Heart left ventricle (tissue), 16 donors: ENCODE measurements around the gene UGDH. TPM values are rescaled to one million over a fixed set of nuclear protein-coding genes. Genes with fewer than 3 reads are reported as not detected.
"Not testable (repeated sequence)": the region's sequence is repeated elsewhere in the genome, so short reads cannot be mapped to it uniquely, and the experiment has no call there.

Experiments used
- ATAC-seq, 4 donors: fragments of 200-7000 bp; cut with Tn5 transposase; one replicate each; pipeline ENCODE4 v1.9.1; 2020 to 2022; ENCODE audit warnings: moderate library complexity in 4 of 4, mild to moderate bottlenecking in 3 of 4, moderate number of reproducible peaks in 1 of 4
- DNase-seq, 5 donors: peaks; one replicate each; pipeline ENCODE4 v3.0.0-alpha.2; 2020
- H3K27ac ChIP-seq, 12 donors: fragments of 200-600 bp; sonication (generic) in 4 of 12; one replicate each; pipeline versions ENCODE4 v1.5.0 to v1.8.0; 2016 to 2022; ENCODE audit warnings: mild to moderate bottlenecking in 2 of 12
- H3K27me3 ChIP-seq, 9 donors: fragments of 200-600 bp; sonication (generic) in 2 of 9; one replicate each; pipeline versions ENCODE4 v1.5.1 to v1.8.0; 2016 to 2022; ENCODE audit warnings: mild to moderate bottlenecking in 3 of 9
- H3K36me3 ChIP-seq, 9 donors: fragments of 200-600 bp; sonication (generic) in 2 of 9; one replicate each; pipeline versions ENCODE4 v1.5.0 to v1.8.0; 2018 to 2022; ENCODE audit warnings: mild to moderate bottlenecking in 2 of 9
- H3K4me1 ChIP-seq, 12 donors: fragments of 200-600 bp; sonication (generic) in 4 of 12; one replicate each; pipeline versions ENCODE4 v1.5.0 to v1.8.0; 2016 to 2022; ENCODE audit warnings: mild to moderate bottlenecking in 3 of 12
- H3K4me3 ChIP-seq, 12 donors: fragments of 200-600 bp; sonication (generic) in 4 of 12; one replicate each; pipeline versions ENCODE4 v1.5.0 to v1.8.0; 2017 to 2022; ENCODE audit warnings: mild to moderate bottlenecking in 9 of 12, moderate library complexity in 4 of 12
- H3K9me3 ChIP-seq, 12 donors: fragments of 200-600 bp; sonication (generic) in 4 of 12; one replicate each; pipeline versions ENCODE4 v1.5.0 to v1.8.0; 2016 to 2022; ENCODE audit warnings: mild to moderate bottlenecking in 1 of 12
- POLR2A ChIP-seq, 2 donors: fragments of 450-650 bp; IDR thresholded peaks; one replicate each; pipeline ENCODE4 v1.6.1; 2017; ENCODE audit warnings: antibody characterized with exemption in 2 of 2, mild to moderate bottlenecking in 2 of 2, moderate library complexity in 2 of 2
- WGBS, 4 donors: extraction: QIAGEN DNeasy Blood & Tissue Kit in 2 of 4; methylation state at CpG; one replicate each; pipeline versions ENCODE4 v1.1.5 to v1.1.7; 2013 to 2018; 5-methylcytosine and 5-hydroxymethylcytosine counted together
- intact Hi-C, 10 donors: fragments of 100-400 bp; cut with DNase I; formaldehyde crosslinking; loops; one replicate each; pipeline versions ENCODE4 v1.11.1 to v1.14.2; 2022
- polyA plus RNA-seq, 2 donors: library from polyadenylated mRNA; stranded (reverse); fragments of 200-250 nt; gene quantifications; one replicate each; pipeline ENCODE4 v1.2.3, GENCODE V29; 2013
- total RNA-seq, 9 donors: library from RNA; depleted of rRNA in 2 of 9; stranded (reverse); fragments of >200 nt in 2 of 9; fragmentation: NEBNext Ultra II Directional in 3 of 9; extraction: Animal tissue kit (Norgen Biotek cat#: 25700) in 3 of 9; gene quantifications; one replicate each; pipeline versions ENCODE4 v1.1.0 to v1.2.4, GENCODE V29; 2016 to 2023
- TF ChIP-seq, protein P1 (sequence below), 12 donors: fragments of 200-600 bp; sonication (generic) in 4 of 12; IDR thresholded peaks; one replicate each; pipeline versions ENCODE4 v1.5.0 to v1.8.0; 2018 to 2022; ENCODE audit warnings: antibody characterized with exemption in 12 of 12, mild to moderate bottlenecking in 5 of 12
- donor health status: ischemic (EF 13 %, LVEDD 7.1; RV severe dilation, severe dysfunction).
- donor health status: healthy with polysubstance abuse.
- donor health status: DM: no; HTN: yes; CAD: no.
- donor health status: DM: no; HTN: no; CAD: no.
- donor health status: ischemic (EF 25% LVEDD 6.9; RV normal size, moderate dysfunction).
- donor health status: ischemic (EF 25% LVEDD 5.7; RV mildly dilated, moderate dysfunction).
- donor health status: healthy.
- donor health status: DM: yes; HTN: yes; CAD: no.
- donor health status: ischemic (EF 35%, LVEDD 5.7; RV mildly dilated, moderate dysfunction).
- donor health status: nonischemic (EF 11% LVEDD 7.7; RV severe dilation, severe dysfunction).
- donor health status: DM: yes; HTN: yes; CAD: no.
- donor health status: PGD.
- donor health status: ischemic (EF 29% LVEDD 5.4; RV normal size, mild dysfunction).
- donor health status: nonischemic (EF 23%, LVEDD 6.1; RV moderate dilation, normal function).

Gene UGDH
- total and polyA plus RNA-seq, 11 donors: 2.3 to 28.6 (median 16.5) TPM

DNA sequence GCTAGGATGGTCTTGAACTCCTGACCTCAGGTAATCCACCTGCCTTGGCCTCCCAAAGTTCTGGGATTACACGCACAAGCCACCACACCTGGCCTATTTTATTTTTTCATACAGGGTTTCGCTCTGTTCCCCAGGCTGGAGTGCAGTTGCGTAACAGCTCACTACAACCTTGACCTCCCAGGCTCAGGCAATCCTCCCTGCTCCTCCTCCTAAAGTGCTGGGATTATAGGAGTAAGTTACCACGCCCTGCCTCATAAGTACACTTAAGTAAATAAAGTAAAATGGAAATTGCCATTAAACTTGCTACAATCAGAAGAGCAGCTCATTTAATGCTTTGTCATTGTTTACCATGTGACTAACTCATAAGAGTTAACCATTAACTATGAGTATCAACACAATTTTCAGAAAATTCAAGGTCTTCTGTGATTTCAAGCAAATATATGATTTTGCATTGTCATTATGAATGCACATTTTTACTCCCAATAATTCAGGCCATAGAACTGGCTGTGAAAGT is 12.3 kb downstream of the UGDH start:
- no peaks in the 10 kb centered on the region for H3K27me3 ChIP-seq
- H3K4me1 ChIP-seq: peaks cover 0 to 3% (median 0%) of the 10 kb centered on the region in 12 donors
- no peak for DNase-seq
- WGBS, 4 donors: 85 to 98% (median 91%) methylated on average over 4 of the region's 4 CpGs
- intact Hi-C loops: no loop called here
- no peak for ATAC-seq
- H3K9me3 ChIP-seq: no peaks in the 10 kb centered on the region
- no peak overlapping the region for H3K27ac ChIP-seq
- H3K36me3 ChIP-seq: peaks cover 0 to 89% (median 67%) of the 10 kb centered on the region in 9 donors
- H3K4me3 ChIP-seq: no peak overlapping the region
- TF ChIP-seq, protein P1, sequence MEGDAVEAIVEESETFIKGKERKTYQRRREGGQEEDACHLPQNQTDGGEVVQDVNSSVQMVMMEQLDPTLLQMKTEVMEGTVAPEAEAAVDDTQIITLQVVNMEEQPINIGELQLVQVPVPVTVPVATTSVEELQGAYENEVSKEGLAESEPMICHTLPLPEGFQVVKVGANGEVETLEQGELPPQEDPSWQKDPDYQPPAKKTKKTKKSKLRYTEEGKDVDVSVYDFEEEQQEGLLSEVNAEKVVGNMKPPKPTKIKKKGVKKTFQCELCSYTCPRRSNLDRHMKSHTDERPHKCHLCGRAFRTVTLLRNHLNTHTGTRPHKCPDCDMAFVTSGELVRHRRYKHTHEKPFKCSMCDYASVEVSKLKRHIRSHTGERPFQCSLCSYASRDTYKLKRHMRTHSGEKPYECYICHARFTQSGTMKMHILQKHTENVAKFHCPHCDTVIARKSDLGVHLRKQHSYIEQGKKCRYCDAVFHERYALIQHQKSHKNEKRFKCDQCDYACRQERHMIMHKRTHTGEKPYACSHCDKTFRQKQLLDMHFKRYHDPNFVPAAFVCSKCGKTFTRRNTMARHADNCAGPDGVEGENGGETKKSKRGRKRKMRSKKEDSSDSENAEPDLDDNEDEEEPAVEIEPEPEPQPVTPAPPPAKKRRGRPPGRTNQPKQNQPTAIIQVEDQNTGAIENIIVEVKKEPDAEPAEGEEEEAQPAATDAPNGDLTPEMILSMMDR (IDR thresholded peaks at IDR 0.05): no peak
- TF ChIP-seq POLR2A (IDR thresholded peaks at IDR 0.05): no peak

DNA sequence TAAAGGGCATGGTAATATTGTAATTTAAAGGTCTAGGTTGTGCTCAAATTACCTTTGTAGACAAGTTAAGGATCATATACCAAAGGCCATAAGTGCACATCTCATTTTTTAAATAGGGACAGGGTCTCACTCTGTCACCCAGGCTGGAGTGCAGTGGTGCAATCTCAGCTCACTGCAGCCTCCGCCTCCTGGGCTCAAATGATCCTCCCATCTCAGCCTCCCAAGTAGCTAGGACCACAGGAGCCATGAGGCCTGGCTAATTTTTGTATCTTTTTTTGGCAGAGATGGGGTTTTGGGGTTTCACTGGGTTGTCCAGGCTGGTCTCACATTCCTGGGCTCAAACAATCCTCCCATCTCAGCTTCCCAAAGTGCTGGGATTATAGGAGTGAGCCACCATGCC is 13.0 kb downstream of the UGDH start:
- ATAC-seq, H3K27ac ChIP-seq, H3K9me3 ChIP-seq, H3K4me1 ChIP-seq, H3K4me3 ChIP-seq, H3K27me3 ChIP-seq, intact Hi-C loops, DNase-seq: not testable (repeated sequence)
- peaks cover 0 to 89% (median 67%) of the 10 kb centered on the region in 9 donors for H3K36me3 ChIP-seq
- WGBS, 4 donors: 93 to 100% (median 98%) methylated on average over 1 of the region's 1 CpG

DNA sequence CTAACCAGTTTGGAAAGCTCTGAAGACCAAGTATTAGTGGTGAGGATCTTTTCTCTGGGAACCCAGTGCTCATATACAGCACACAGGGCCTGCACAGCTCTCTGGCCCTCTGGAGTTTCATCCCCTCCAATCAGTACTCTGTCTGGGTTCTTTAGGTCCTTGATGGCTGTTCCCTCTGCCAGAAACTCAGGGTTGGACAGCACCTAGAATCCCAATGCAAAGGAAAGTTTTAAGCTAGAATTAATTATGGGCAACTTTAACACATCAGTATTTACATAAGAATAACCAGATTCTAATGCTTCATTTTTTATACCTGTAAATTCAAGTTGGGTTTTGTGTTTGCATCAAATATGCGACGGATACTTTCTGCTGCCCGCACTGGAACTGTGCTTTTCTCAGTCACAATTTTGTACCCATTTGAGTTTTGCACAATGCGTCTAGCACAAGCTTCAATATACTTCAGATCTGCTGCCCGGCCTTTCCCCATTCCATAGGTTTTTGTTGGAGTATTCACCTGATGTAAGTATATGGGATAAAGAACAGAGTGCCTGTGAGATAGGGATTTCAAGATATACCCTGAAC is 16.8 kb downstream of the UGDH start:
- H3K4me1 ChIP-seq: peaks cover 0 to 3% (median 0%) of the 10 kb centered on the region in 12 donors
- H3K9me3 ChIP-seq: no peaks in the 10 kb centered on the region
- no peak for DNase-seq
- TF ChIP-seq, protein P1 (IDR thresholded peaks at IDR 0.05): no peak
- TF ChIP-seq POLR2A (IDR thresholded peaks at IDR 0.05): no peak
- intact Hi-C loops: no loop called here
- H3K4me3 ChIP-seq: no peak overlapping the region
- no peak overlapping the region for H3K27ac ChIP-seq
- ATAC-seq: no peak
- 93 to 96% (median 95%) methylated on average over 5 of the region's 5 CpGs for whole genome bisulfite sequencing, 4 donors
- H3K36me3 ChIP-seq: peaks cover 0 to 94% (median 87%) of the 10 kb centered on the region in 9 donors
- no peaks in the 10 kb centered on the region for H3K27me3 ChIP-seq

DNA sequence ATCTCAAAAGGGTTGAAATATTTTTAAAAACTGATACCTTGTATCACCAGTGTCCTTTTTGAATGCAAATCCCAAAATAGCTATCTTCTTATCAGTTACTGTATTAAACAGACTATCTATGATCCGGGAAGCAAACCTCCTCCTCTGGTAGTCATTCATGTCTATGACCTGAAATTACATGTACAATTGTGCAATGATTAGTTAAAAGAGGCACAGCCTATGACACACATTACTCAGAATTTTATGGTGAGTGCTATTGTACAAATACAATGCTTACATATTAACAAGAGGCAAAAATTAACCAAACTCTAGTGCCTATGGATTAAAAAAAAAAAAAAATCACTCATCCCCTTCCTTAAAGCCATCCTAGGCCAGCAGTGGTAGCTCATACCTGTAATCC is 21.7 kb downstream of the UGDH start:
- Histone ChIP-seq H3K27me3 (no peaks in the 10 kb centered on the region), H3K4me1 (peaks cover 0 to 3% (median 0%) of the 10 kb centered on the region in 12 donors), H3K27ac (no peak overlapping the region), H3K4me3 (no peak overlapping the region), H3K9me3 (no peaks in the 10 kb centered on the region), H3K36me3 (peaks cover 0 to 100% (median 97%) of the 10 kb centered on the region in 9 donors)
- no peak for DNase-seq
- 44 to 58% (median 52%) methylated on average over 1 of the region's 1 CpG for WGBS, 4 donors
- intact Hi-C loops: no loop called here
- no peak for TF ChIP-seq POLR2A (IDR thresholded peaks at IDR 0.05)
- TF ChIP-seq, protein P1 (IDR thresholded peaks at IDR 0.05): no peak
- ATAC-seq: no peak

DNA sequence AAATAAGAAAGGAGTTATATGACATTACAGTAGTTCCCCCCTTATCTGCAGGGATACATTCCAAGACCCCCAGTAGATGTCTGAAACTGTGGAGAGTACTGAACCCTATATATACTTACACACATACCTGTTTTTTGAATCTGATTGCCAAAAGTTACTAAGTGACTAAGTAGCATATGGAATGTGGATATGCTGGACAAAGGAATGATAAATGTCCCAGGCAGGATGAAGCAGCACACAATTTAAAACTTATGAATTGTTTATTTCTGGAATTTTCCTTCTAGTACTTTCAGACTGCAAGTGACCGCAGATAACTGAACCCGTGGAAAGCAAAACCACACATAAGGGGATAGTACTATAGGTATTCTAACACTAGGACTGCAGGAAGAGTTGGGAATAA is 22.7 kb downstream of the UGDH start:
- intact Hi-C loops: no loop called here
- DNase-seq (no peak), ATAC-seq (no peak)
- peaks cover 0 to 100% (median 95%) of the 10 kb centered on the region in 9 donors for H3K36me3 ChIP-seq
- H3K27ac ChIP-seq: no peak overlapping the region
- no peak overlapping the region for H3K4me3 ChIP-seq
- H3K27me3 ChIP-seq: no peaks in the 10 kb centered on the region
- H3K4me1 ChIP-seq: peaks cover 0 to 3% (median 0%) of the 10 kb centered on the region in 12 donors
- WGBS, 4 donors: 93 to 98% (median 96%) methylated on average over 2 of the region's 2 CpGs
- no peaks in the 10 kb centered on the region for H3K9me3 ChIP-seq
- TF ChIP-seq, protein P1 (IDR thresholded peaks at IDR 0.05): no peak
- TF ChIP-seq POLR2A (IDR thresholded peaks at IDR 0.05): no peak

DNA sequence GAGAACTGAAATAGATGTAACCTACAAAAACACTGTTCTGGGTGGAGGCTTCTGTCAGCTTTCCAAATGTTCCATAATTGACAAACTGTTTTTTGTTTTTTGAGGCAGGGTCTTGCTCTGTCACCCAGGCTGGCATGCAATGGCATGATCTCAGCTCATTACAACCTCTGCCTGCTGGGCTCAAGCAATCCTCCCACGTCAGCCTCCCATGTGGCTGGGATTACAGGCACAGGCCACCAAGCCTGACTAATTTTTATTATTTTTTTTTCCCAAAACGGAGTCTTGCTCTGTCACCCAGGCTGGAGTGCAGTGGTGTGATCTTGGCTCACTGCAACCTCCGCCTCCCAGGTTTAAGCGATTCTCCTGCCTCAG is 24.6 kb downstream of the UGDH start:
- H3K27me3 ChIP-seq, H3K9me3 ChIP-seq, intact Hi-C loops, H3K4me1 ChIP-seq, H3K4me3 ChIP-seq: not testable (repeated sequence)
- peak in 2 of 5 donors; percentile 43 to 51 for DNase-seq
- H3K27ac ChIP-seq: peak overlapping the region in 4 of 12 donors; percentile 3 to 51 (median 28)
- ATAC-seq: peak in 1 of 4 donors; percentile 66
- H3K36me3 ChIP-seq: peaks cover 0 to 99% (median 91%) of the 10 kb centered on the region in 9 donors
- 88 to 93% (median 92%) methylated on average over 4 of the region's 4 CpGs for WGBS, 4 donors
